HG02870 (cell line): ENCODE data around the gene ENO3.

Source experiments
- ATAC-seq: cut with Tn5 transposase; IDR thresholded peaks from one replicate; pipeline ENCODE4 v1.9.1; 2021; ENCODE audit warnings: mild to moderate bottlenecking, moderate library complexity; ENCODE audit not compliant: unreplicated experiment

The ENO3 gene

GRCh38 chr17:5003214-5003867 lies 52.4 kb downstream of the ENO3 start:
- ATAC-seq, result no peak
